OCI-LY7 (cell line): Measurements from ENCODE around the gene EXOSC1. TPM values are rescaled to one million over a fixed set of nuclear protein-coding genes. Genes with fewer than 3 reads are reported as not detected.
A peak's percentile ranks its signal among the peaks of the same experiment; 100 is the strongest.
"Not testable (repeated sequence)": the region's sequence is repeated elsewhere in the genome, so short reads cannot be mapped to it uniquely, and the experiment has no call there.

Experiments used
- BruUV-seq: library from RNA; stranded (reverse); fragments of 400-500 nt; replicated peaks from 2 replicates; lab custom pipeline; 2021; lab: Mats Ljungman, UMichigan
- CTCF ChIA-PET: fragments of 300-600 bp; sonication (Branson Sonifier 250); formaldehyde crosslinking; loops from one replicate; lab custom pipeline; 2022; ENCODE audit warnings: antibody characterized with exemption; ENCODE audit not compliant: unreplicated experiment; lab: Charles Lee
- POLR2A ChIA-PET: fragments of 300-600 bp; sonication (Branson Sonifier 250); formaldehyde crosslinking; loops from one replicate; lab custom pipeline; 2022; ENCODE audit warnings: antibody characterized with exemption; lab: Charles Lee
- DNase-seq: peaks from one replicate; pipeline ENCODE4 v3.0.0-alpha.2; 2015; ENCODE audit warnings: low spot score
- H2AFZ ChIP-seq: fragments of 200-600 bp; sonication (generic), shearing (Covaris generic); 2 replicates; pipeline ENCODE4 v1.6.1; 2014; ENCODE audit warnings: mild to moderate bottlenecking, antibody characterized with exemption, low read length, moderate library complexity
- H3K27ac ChIP-seq: fragments of 200-600 bp; sonication (generic); 2 replicates; pipeline ENCODE4 v1.5.1; 2014; ENCODE audit warnings: mixed run types, low read depth, mild to moderate bottlenecking, moderate library complexity, low read length, inconsistent platforms; ENCODE audit not compliant: poor library complexity, severe bottlenecking
- H3K36me3 ChIP-seq: fragments of 200-600 bp; sonication (generic); 2 replicates; pipeline ENCODE4 v1.6.1; 2014; ENCODE audit warnings: mild to moderate bottlenecking, antibody characterized with exemption, low read length, moderate library complexity, mixed read lengths; ENCODE audit not compliant: insufficient read depth
- H3K4me1 ChIP-seq: fragments of 200-600 bp; sonication (generic); 2 replicates; pipeline ENCODE4 v1.5.1; 2014; ENCODE audit warnings: mild to moderate bottlenecking, low read length; ENCODE audit not compliant: insufficient read depth, poor library complexity, severe bottlenecking
- H3K4me2 ChIP-seq: fragments of 200-600 bp; sonication (generic); 2 replicates; pipeline ENCODE4 v1.6.1; 2014; ENCODE audit warnings: mild to moderate bottlenecking, low read length
- H3K4me3 ChIP-seq: fragments of 200-600 bp; sonication (generic); 2 replicates; pipeline ENCODE4 v1.5.1; 2014; ENCODE audit warnings: mild to moderate bottlenecking, low read depth, low read length; ENCODE audit not compliant: poor library complexity, severe bottlenecking
- H3K79me2 ChIP-seq: fragments of 200-600 bp; sonication (generic); 2 replicates; pipeline ENCODE4 v1.6.1; 2016; ENCODE audit warnings: low read depth, mild to moderate bottlenecking, low read length, moderate library complexity, mixed read lengths; ENCODE audit not compliant: insufficient read depth
- H3K9me2 ChIP-seq: fragments of 200-600 bp; sonication (generic); 2 replicates; pipeline ENCODE4 v1.6.1; 2016; ENCODE audit warnings: mild to moderate bottlenecking, low read length, mixed read lengths; ENCODE audit not compliant: insufficient read depth
- H3K9me3 ChIP-seq: fragments of 200-600 bp; sonication (generic); 2 replicates; pipeline ENCODE4 v1.6.1; 2014; ENCODE audit warnings: mild to moderate bottlenecking, mixed run types, low read length, mixed read lengths
- H4K20me1 ChIP-seq: fragments of 200-600 bp; sonication (generic); 2 replicates; pipeline ENCODE4 v1.6.1; 2014; ENCODE audit warnings: mild to moderate bottlenecking, antibody characterized with exemption, low read length, moderate library complexity, mixed read lengths; ENCODE audit not compliant: insufficient read depth
- EZH2phosphoT487 ChIP-seq: fragments of 200-600 bp; sonication (generic); IDR thresholded peaks from 2 replicates; pipeline ENCODE4 v1.6.1; 2018; ENCODE audit warnings: low read depth, borderline replicate concordance, mild to moderate bottlenecking, mixed run types, antibody characterized with exemption, low read length, moderate library complexity, mixed read lengths
- intact Hi-C: fragments of 100-400 bp; cut with micrococcal nuclease; formaldehyde crosslinking; loops from one replicate; pipeline ENCODE4 v1.10.0; 2022; ENCODE audit not compliant: unreplicated experiment
- total RNA-seq, 2 experiments: library from RNA; depleted of rRNA in 1 of 2; stranded (reverse); fragments of >200 nt in 1 of 2; shearing (Covaris generic) in 1 of 2; gene quantifications; 2 replicates each; pipeline ENCODE4 v1.2.3, GENCODE V29; 2014 to 2022
- TF ChIP-seq, protein P1 (sequence below): fragments of 200-600 bp; sonication (generic); conservative IDR thresholded peaks from 2 replicates; pipeline ENCODE4 v1.5.1; 2014; ENCODE audit warnings: mild to moderate bottlenecking, antibody characterized with exemption, low read length, moderate library complexity, mixed read lengths

EXOSC1 gene
- total RNA-seq, 2 experiments from 2014 or later = 56.2 to 59.6 TPM

DNA sequence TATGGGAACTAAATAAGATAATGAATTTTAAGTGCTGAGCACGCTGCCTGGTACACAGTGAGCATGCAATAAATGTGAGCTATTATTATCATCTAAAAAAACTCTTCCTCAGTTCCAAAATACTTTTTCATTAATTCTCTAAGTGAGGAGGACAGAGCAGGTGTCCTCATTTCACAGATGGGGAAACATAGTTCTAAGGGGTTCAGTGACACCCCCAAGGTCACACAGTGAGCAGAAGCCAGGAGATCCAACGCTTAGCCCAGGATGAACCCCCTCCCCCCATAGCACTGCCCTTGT is 37.9 kb downstream of the EXOSC1 start:
- no TSS peak for BruUV-seq
- no peak overlapping the region for H3K4me2 ChIP-seq
- CTCF ChIA-PET = interaction anchor here (0.6 to 0.7 kb wide), 3 partner anchors 11 to 170 kb away, joined by 3 to 4 read pairs (median 3); no protein-coding TSS in a partner anchor

DNA sequence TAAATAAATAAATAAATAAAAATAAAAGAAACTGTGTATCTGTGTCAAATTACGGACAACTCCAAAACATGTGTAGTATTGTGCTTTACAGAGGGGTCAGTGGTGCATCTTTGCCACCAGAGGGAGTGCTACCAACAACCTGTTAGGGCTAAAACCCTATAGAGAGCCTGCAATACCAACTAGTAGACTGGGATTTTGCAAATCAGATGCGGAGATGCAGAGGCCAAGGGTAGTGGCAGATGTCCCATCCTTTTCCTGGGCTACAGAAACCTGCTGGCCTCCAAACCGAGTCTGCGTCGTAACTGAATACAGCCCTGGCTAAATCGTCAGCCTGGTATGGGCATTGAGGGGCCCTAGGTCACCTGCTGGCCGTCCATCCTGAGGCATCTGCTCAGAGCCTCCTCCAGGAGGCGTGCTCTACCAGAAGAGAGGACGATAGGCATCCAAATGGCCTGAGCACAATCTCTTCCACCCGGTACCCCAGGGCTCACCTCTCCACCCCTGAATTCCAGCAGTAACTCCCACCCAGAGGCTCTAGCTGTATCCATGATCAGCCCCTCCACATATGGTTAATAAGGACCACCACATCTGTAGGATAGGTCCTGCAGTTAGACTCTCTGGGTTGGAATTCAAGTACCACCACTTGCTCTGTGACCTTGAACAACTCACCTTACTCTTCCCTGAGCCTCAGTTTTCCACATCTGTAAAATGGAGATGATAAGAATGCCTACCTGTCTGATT is 38.4 kb downstream of the EXOSC1 start:
- H3K79me2 ChIP-seq = no peaks in the 10 kb centered on the region
- no peak overlapping the region for H3K27ac ChIP-seq
- H3K9me2 ChIP-seq = no peaks in the 10 kb centered on the region
- intact Hi-C loops = loop anchor here (1.0 to 2.0 kb wide), 4 partner anchors 20 to 205 kb away; partner anchors contain the start of genes EXOSC1 and ZDHHC16
- peaks cover 19% of the 10 kb centered on the region for H3K4me1 ChIP-seq
- POLR2A ChIA-PET = interaction anchor here (0.6 kb wide), 1 partner anchor 538 kb away, joined by 3 read pairs; no protein-coding TSS in a partner anchor
- peak overlapping the region; percentile 91 for H2AFZ ChIP-seq
- peak overlapping the region; percentile 54 for H3K4me3 ChIP-seq
- peak overlapping the region; percentile 87 for H3K4me2 ChIP-seq
- no peaks in the 10 kb centered on the region for H3K36me3 ChIP-seq
- no TSS peak for BruUV-seq
- no peaks in the 10 kb centered on the region for H3K9me3 ChIP-seq
- peak; percentile 89 for DNase-seq
- CTCF ChIA-PET = interaction anchor here (0.6 to 0.7 kb wide), 3 partner anchors 11 to 170 kb away, joined by 3 to 4 read pairs (median 3); no protein-coding TSS in a partner anchor
- H4K20me1 ChIP-seq = no peaks in the 10 kb centered on the region
- TF ChIP-seq EZH2phosphoT487 = no peak
- TF ChIP-seq, protein P1, sequence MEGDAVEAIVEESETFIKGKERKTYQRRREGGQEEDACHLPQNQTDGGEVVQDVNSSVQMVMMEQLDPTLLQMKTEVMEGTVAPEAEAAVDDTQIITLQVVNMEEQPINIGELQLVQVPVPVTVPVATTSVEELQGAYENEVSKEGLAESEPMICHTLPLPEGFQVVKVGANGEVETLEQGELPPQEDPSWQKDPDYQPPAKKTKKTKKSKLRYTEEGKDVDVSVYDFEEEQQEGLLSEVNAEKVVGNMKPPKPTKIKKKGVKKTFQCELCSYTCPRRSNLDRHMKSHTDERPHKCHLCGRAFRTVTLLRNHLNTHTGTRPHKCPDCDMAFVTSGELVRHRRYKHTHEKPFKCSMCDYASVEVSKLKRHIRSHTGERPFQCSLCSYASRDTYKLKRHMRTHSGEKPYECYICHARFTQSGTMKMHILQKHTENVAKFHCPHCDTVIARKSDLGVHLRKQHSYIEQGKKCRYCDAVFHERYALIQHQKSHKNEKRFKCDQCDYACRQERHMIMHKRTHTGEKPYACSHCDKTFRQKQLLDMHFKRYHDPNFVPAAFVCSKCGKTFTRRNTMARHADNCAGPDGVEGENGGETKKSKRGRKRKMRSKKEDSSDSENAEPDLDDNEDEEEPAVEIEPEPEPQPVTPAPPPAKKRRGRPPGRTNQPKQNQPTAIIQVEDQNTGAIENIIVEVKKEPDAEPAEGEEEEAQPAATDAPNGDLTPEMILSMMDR = peak; percentile 94

More for the DNA sequence above, 37.9 kb downstream of the EXOSC1 start:
- Histone ChIP-seq H3K4me3 (no peak overlapping the region), H3K36me3 (no peaks in the 10 kb centered on the region), H3K79me2 (no peaks in the 10 kb centered on the region), H4K20me1 (no peaks in the 10 kb centered on the region), H3K27ac (no peak overlapping the region), H3K4me1 (peaks cover 19% of the 10 kb centered on the region), H3K9me3 (no peaks in the 10 kb centered on the region), H2AFZ (peak overlapping the region; percentile 91; the same call in 1 of the 2 replicates), H3K9me2 (no peaks in the 10 kb centered on the region)
- POLR2A ChIA-PET = interaction anchor here (0.6 kb wide), 1 partner anchor 539 kb away, joined by 3 read pairs; no protein-coding TSS in a partner anchor
- DNase-seq = no peak
- TF ChIP-seq, protein P1 = no peak
- no peak for TF ChIP-seq EZH2phosphoT487
- intact Hi-C loops = loop anchor here (1.0 to 2.0 kb wide), 4 partner anchors 19 to 205 kb away; partner anchors contain the start of genes EXOSC1 and ZDHHC16

DNA sequence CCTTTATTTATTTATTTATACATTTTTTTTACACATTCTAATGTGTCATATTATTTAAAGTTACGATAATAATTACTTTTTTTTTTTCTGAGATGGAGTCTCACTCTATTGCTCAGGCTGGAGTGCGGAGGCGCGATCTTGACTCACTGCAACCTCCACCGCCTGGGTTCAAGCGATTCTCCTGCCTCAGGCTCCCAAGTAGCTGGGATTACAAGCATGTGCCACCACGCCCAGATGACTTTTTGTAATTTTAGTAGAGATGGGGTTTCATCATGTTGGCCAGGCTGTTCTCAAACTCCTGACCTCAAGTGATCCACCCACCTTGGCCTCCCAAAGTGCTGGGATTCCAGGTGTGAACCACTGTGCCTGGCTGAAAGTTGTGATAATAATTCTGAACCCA is 39.3 kb downstream of the EXOSC1 start:
- Histone ChIP-seq H3K4me3 (peak overlapping the region; percentile 27), H3K4me1 (peaks cover 22% of the 10 kb centered on the region), H3K4me2 (peak overlapping the region; percentile 87), H2AFZ (peak overlapping the region; percentile 91)
- H3K9me2 ChIP-seq, H4K20me1 ChIP-seq, H3K36me3 ChIP-seq, BruUV-seq, H3K9me3 ChIP-seq, CTCF ChIA-PET, H3K79me2 ChIP-seq, H3K27ac ChIP-seq, DNase-seq: not testable (repeated sequence)
- intact Hi-C loops = loop anchor here (2.0 kb wide), 1 partner anchor 206 kb away; no protein-coding TSS in a partner anchor
- POLR2A ChIA-PET = interaction anchor here (0.7 kb wide), 1 partner anchor 31 kb away, joined by 3 read pairs; no protein-coding TSS in a partner anchor
